Fibroblast of lung (primary cell): ENCODE results near the gene ADCYAP1R1. TPM values are rescaled to one million over a fixed set of nuclear protein-coding genes. Genes with fewer than 3 reads are reported as not detected.

Experiments
- DNase-seq, 2 donors: peaks; one replicate each; pipeline versions ENCODE4 v3.0.0 to v3.0.0-alpha.2; 2010; ENCODE audit warnings: low read depth in 2 of 2
- H2AFZ ChIP-seq: 2 replicates; pipeline ENCODE4 v1.5.1; 2012; ENCODE audit warnings: low read length, control low read depth, inconsistent platforms
- H3K27ac ChIP-seq: 2 replicates; pipeline ENCODE4 v1.5.1; 2011; ENCODE audit warnings: low read length, control low read depth; ENCODE audit not compliant: insufficient read depth
- H3K27me3 ChIP-seq: 2 replicates; pipeline ENCODE4 v1.5.1; 2011; ENCODE audit warnings: mild to moderate bottlenecking, low read length; ENCODE audit not compliant: control insufficient read depth, insufficient read depth
- H3K36me3 ChIP-seq: 2 replicates; pipeline ENCODE4 v1.5.1; 2011; ENCODE audit warnings: low read length; ENCODE audit not compliant: control insufficient read depth, insufficient read depth
- H3K4me1 ChIP-seq: 2 replicates; pipeline ENCODE4 v1.5.1; 2011; ENCODE audit warnings: low read length; ENCODE audit not compliant: control insufficient read depth, insufficient read depth; ENCODE audit errors: extremely low read depth
- H3K4me2 ChIP-seq: 2 replicates; pipeline ENCODE4 v1.5.1; 2011; ENCODE audit warnings: low read length, control low read depth; ENCODE audit not compliant: insufficient read depth; ENCODE audit errors: extremely low read depth
- H3K4me3 ChIP-seq, 4 experiments: fragments of 200-600 bp in 1 of 4; sonication (generic) in 1 of 4; replicated peaks in 1 of 4; 2 replicates each; pipeline ENCODE4 v1.5.1; 2011 to 2016; ENCODE audit warnings: low read length in 4 of 4, low read depth in 3 of 4, mild to moderate bottlenecking in 3 of 4, control low read depth in 2 of 4, inconsistent platforms in 1 of 4, mixed read lengths in 1 of 4; ENCODE audit not compliant: insufficient read depth in 1 of 4; ENCODE audit errors: control extremely low read depth in 1 of 4
- H3K79me2 ChIP-seq: 2 replicates; pipeline ENCODE4 v1.5.1; 2012; ENCODE audit warnings: mild to moderate bottlenecking, low read length, inconsistent platforms; ENCODE audit not compliant: control insufficient read depth, insufficient read depth
- H3K9ac ChIP-seq: 2 replicates; pipeline ENCODE4 v1.5.1; 2011; ENCODE audit warnings: mild to moderate bottlenecking, low read length, control low read depth; ENCODE audit not compliant: insufficient read depth
- H3K9me3 ChIP-seq: 2 replicates; pipeline ENCODE4 v1.5.1; 2012; ENCODE audit warnings: low read depth, low read length; ENCODE audit not compliant: control insufficient read depth, insufficient read depth
- H4K20me1 ChIP-seq: 2 replicates; pipeline ENCODE4 v1.5.1; 2011; ENCODE audit warnings: low read length; ENCODE audit not compliant: control insufficient read depth, insufficient read depth; ENCODE audit errors: extremely low read depth
- CTCF ChIP-seq, 2 donors: IDR thresholded peaks in 1 of 2; conservative IDR thresholded peaks in 1 of 2; 1 replicate in 1 of 2; 2 replicates in 1 of 2; pipeline ENCODE4 v1.5.1; 2011 to 2012; ENCODE audit warnings: low read length in 2 of 2, control low read depth in 1 of 2, inconsistent platforms in 1 of 2, low read depth in 1 of 2, mild to moderate bottlenecking in 1 of 2
- EZH2 ChIP-seq: IDR thresholded peaks from 2 replicates; pipeline ENCODE4 v1.5.1; 2012; ENCODE audit warnings: low read length, control low read depth, mild to moderate bottlenecking; ENCODE audit errors: missing control alignments
- polyA plus RNA-seq, 2 donors: library from polyadenylated mRNA; depleted of rRNA in 1 of 2; stranded (reverse) in 1 of 2; unstranded in 1 of 2; fragments of >200 nt; gene quantifications; 2 replicates each; pipeline ENCODE4 v1.2.1, GENCODE V29; 2011 to 2012; ENCODE audit warnings: missing spikeins in 1 of 2
- total RNA-seq: library from RNA; depleted of rRNA; stranded (reverse); fragments of >200 nt; gene quantifications from 2 replicates; pipeline ENCODE4 v1.2.1, GENCODE V29; 2014

Gene ADCYAP1R1
- total and polyA plus RNA-seq, 2 donors (not counting 1 experiment from before 2014, with no cell fraction given), result not detected

GRCh38 chr7:31004393-31004792 is 47.7 kb upstream of the ADCYAP1R1 start:
- Histone ChIP-seq H2AFZ (no peak overlapping the region), H3K4me1 (no peaks in the 10 kb centered on the region), H3K79me2 (no peaks in the 10 kb centered on the region), H3K27me3 (no peaks in the 10 kb centered on the region), H3K9me3 (no peaks in the 10 kb centered on the region), H3K4me2 (no peak overlapping the region), H3K36me3 (no peaks in the 10 kb centered on the region), H3K9ac (no peak overlapping the region), H4K20me1 (no peaks in the 10 kb centered on the region), H3K27ac (no peak overlapping the region), H3K4me3 (no peak overlapping the region)
- DNase-seq, result no peak
- TF ChIP-seq EZH2 (no peak), CTCF (conservative IDR thresholded peaks at IDR 0.05 in 1 of 2, IDR thresholded peaks at IDR 0.05 in 1 of 2; ENCODE audit: low read depth in 1 of 2, low read length in 2 of 2) (no peak)

- Histone ChIP-seq H3K9me3 (no peaks in the 10 kb centered on the region), H3K79me2 (no peaks in the 10 kb centered on the region), H3K4me1 (no peaks in the 10 kb centered on the region), H3K27ac (no peak overlapping the region), H3K4me3 (no peak overlapping the region), H3K27me3 (no peaks in the 10 kb centered on the region), H3K36me3 (no peaks in the 10 kb centered on the region), H3K9ac (no peak overlapping the region), H3K4me2 (no peak overlapping the region), H4K20me1 (no peaks in the 10 kb centered on the region), H2AFZ (no peak overlapping the region)
- no peak for DNase-seq
- TF ChIP-seq CTCF (conservative IDR thresholded peaks at IDR 0.05 in 1 of 2, IDR thresholded peaks at IDR 0.05 in 1 of 2; ENCODE audit: low read depth in 1 of 2, low read length in 2 of 2), result no peak
- TF ChIP-seq EZH2, result no peak
Measured at GRCh38 chr7:31006857-31007256, 45.3 kb upstream of the ADCYAP1R1 start.

GRCh38 chr7:31007634-31008033 is 44.5 kb upstream of the ADCYAP1R1 start:
- Histone ChIP-seq H3K9me3 (no peaks in the 10 kb centered on the region), H3K27ac (no peak overlapping the region), H3K4me3 (no peak overlapping the region), H3K4me2 (no peak overlapping the region), H3K9ac (no peak overlapping the region), H3K79me2 (no peaks in the 10 kb centered on the region), H4K20me1 (no peaks in the 10 kb centered on the region), H3K4me1 (no peaks in the 10 kb centered on the region), H3K27me3 (no peaks in the 10 kb centered on the region), H3K36me3 (no peaks in the 10 kb centered on the region), H2AFZ (no peak overlapping the region)
- no peak for DNase-seq
- no peak for TF ChIP-seq EZH2
- TF ChIP-seq CTCF (conservative IDR thresholded peaks at IDR 0.05 in 1 of 2, IDR thresholded peaks at IDR 0.05 in 1 of 2; ENCODE audit: low read depth in 1 of 2, low read length in 2 of 2), result no peak
